Activated CD8-positive, alpha-beta T cell treated with anti-CD3 and anti-CD28 coated beads, Interleukin-2, amount 10 ng/mL, durations not matched to agents 7 days and 5 days (primary cell): ENCODE measurements around the gene BROX. TPM values are rescaled to one million over a fixed set of nuclear protein-coding genes. Genes with fewer than 3 reads are reported as not detected.

Experiments used
- ATAC-seq: fragments of 150-1000 bp; cut with Tn5 transposase; one replicate; pipeline ENCODE4 v1.10.0; 2021; ENCODE audit warnings: moderate library complexity
- CTCF ChIA-PET: fragments of 350-600 bp; sonication (Branson Sonifier 250); formaldehyde crosslinking; loops from one replicate; lab custom pipeline; 2021; ENCODE audit warnings: antibody characterized with exemption; lab: Charles Lee
- POLR2A ChIA-PET: fragments of 350-600 bp; sonication (Branson Sonifier 250); formaldehyde crosslinking; loops from one replicate; lab custom pipeline; 2021; ENCODE audit warnings: antibody characterized with exemption; lab: Charles Lee
- DNase-seq: peaks from one replicate; pipeline ENCODE4 v3.0.0-alpha.2; 2020
- H3K27ac Mint-ChIP-seq: one replicate; pipeline ENCODE4 v1.8.0; 2021; ENCODE audit warnings: mild to moderate bottlenecking, mixed read lengths
- H3K27me3 Mint-ChIP-seq: one replicate; pipeline ENCODE4 v1.8.0; 2021; ENCODE audit warnings: low read depth, mixed read lengths
- H3K36me3 Mint-ChIP-seq: one replicate; pipeline ENCODE4 v1.8.0; 2021; ENCODE audit warnings: low read depth, mixed read lengths
- H3K4me1 Mint-ChIP-seq: one replicate; pipeline ENCODE4 v1.8.0; 2021; ENCODE audit warnings: low read depth, mixed read lengths
- H3K4me3 Mint-ChIP-seq: one replicate; pipeline ENCODE4 v1.8.0; 2021; ENCODE audit warnings: mild to moderate bottlenecking, mixed read lengths
- H3K9me3 Mint-ChIP-seq: one replicate; pipeline ENCODE4 v1.8.0; 2022; ENCODE audit warnings: mixed read lengths; ENCODE audit not compliant: insufficient read depth
- total RNA-seq, 2 experiments: library from RNA; stranded (reverse); gene quantifications; one replicate each; pipeline ENCODE4 v1.2.3, GENCODE V29; 2021

Gene BROX
- total RNA-seq, 2 experiments from 2014 or later = 38.1 to 41.6 TPM

DNA sequence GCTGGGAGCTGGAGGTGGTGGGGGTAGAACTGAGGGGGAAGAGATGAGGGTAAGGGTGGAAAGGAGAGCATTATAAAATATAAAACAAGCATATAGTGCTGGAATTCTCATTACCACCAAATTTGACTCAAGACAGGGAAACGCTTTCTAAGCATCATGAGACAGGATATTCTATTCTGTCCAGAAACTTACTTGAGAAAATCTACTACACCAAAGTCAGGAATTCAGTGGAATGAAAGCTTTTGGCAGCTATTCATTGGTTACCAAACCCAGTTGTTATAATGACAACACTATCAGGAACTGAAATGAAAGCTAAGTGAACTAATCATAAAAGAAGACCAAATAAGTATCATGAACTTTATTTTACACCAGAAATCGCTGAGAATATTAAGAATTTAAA, 14.5 kb upstream of the BROX start:
- Mint-ChIP-seq H3K27ac (no peak overlapping the region), H3K4me3 (no peak overlapping the region), H3K4me1 (peaks cover 4% of the 10 kb centered on the region), H3K36me3 (peaks cover 27% of the 10 kb centered on the region), H3K27me3 (no peaks in the 10 kb centered on the region), H3K9me3 (no peaks in the 10 kb centered on the region)
- no peak for ATAC-seq
- ChIA-PET CTCF (interaction anchor here (1.4 kb wide), 1 partner anchor 18 kb away, joined by 3 read pairs; no protein-coding TSS in a partner anchor), POLR2A (interaction anchor here (0.5 kb wide), 1 partner anchor 16 kb away, joined by 4 read pairs; no protein-coding TSS in a partner anchor)
- DNase-seq = no peak

GRCh38 chr1:222702210-222702609, 10.2 kb upstream of the BROX start:
- Mint-ChIP-seq H3K27ac (no peak overlapping the region), H3K27me3 (no peaks in the 10 kb centered on the region), H3K4me1 (peaks cover 21% of the 10 kb centered on the region), H3K36me3 (peaks cover 50% of the 10 kb centered on the region), H3K9me3 (peaks cover 8% of the 10 kb centered on the region), H3K4me3 (no peak overlapping the region)
- no peak for DNase-seq
- ATAC-seq = no peak
- ChIA-PET CTCF (interaction anchor here (0.7 kb wide), 1 partner anchor 17 kb away, joined by 3 read pairs; no protein-coding TSS in a partner anchor), POLR2A (no interaction called here)

DNA sequence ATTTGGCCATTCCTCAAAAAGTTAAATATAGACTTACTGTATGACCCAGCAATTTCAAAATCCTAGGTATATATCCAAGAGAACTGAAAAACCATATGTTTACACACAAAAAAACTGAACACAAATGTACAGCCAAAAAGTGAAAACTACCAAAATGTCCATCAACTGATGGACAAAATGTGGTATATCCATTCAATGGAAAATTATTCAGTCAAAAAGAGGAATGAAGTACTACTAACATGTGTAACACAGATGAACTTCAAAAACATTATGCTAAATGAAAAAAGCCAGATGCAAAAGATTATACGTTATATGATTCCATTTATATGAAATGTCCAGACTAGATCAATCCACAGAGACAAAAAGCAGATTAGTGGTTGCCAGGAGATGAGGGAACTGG, 8.1 kb upstream of the BROX start:
- Mint-ChIP-seq H3K27me3 (no peaks in the 10 kb centered on the region), H3K27ac (no peak overlapping the region), H3K4me3 (no peak overlapping the region), H3K4me1 (peaks cover 33% of the 10 kb centered on the region), H3K36me3 (peaks cover 59% of the 10 kb centered on the region), H3K9me3 (peaks cover 8% of the 10 kb centered on the region)
- ChIA-PET CTCF (interaction anchor here (1.0 kb wide), 1 partner anchor 34 kb away, joined by 3 read pairs; no protein-coding TSS in a partner anchor), POLR2A (interaction anchor here (1.4 kb wide), 1 partner anchor 60 kb away, joined by 3 read pairs; no protein-coding TSS in a partner anchor)
- DNase-seq = no peak
- ATAC-seq = no peak

DNA sequence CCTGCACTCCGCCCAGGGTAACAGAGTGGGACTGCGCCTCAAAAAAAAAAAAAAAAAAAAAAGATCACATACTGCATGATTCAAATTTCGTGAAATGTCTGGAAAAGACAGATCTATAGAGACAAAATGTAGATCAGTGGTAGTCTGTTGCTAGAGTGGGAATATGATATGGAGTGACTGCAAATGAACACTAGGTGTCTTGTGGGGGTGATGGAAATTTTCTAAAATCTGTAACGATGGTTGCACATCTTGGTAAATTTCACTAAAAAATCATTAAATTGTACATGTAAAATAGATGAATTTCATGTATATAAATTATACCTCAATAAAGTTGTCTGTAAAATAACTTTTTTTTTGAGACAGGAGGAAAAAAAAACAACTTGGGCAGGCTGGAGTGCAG, 5.5 kb upstream of the BROX start:
- Mint-ChIP-seq H3K4me1 (peaks cover 46% of the 10 kb centered on the region), H3K4me3 (no peak overlapping the region), H3K9me3 (peaks cover 8% of the 10 kb centered on the region), H3K27me3 (no peaks in the 10 kb centered on the region), H3K36me3 (peaks cover 72% of the 10 kb centered on the region), H3K27ac (no peak overlapping the region)
- ChIA-PET POLR2A (no interaction called here), CTCF (no interaction called here)
- DNase-seq (no peak), ATAC-seq (no peak)

GRCh38 chr1:222709700-222710153, 2.6 kb upstream of the BROX start:
- Mint-ChIP-seq H3K4me1 (peaks cover 44% of the 10 kb centered on the region), H3K36me3 (peaks cover 61% of the 10 kb centered on the region), H3K27ac (peak overlapping the region; percentile 35), H3K4me3 (peak overlapping the region; percentile 98), H3K9me3 (peaks cover 8% of the 10 kb centered on the region), H3K27me3 (no peaks in the 10 kb centered on the region)
- CTCF ChIA-PET = interaction anchor here (2.5 kb wide), 1 partner anchor 55 kb away, joined by 6 read pairs; no protein-coding TSS in a partner anchor
- DNase-seq = no peak
- POLR2A ChIA-PET = interaction anchor here (1.5 kb wide), 1 partner anchor 54 kb away, joined by 3 read pairs; no protein-coding TSS in a partner anchor
- no peak for ATAC-seq

DNA sequence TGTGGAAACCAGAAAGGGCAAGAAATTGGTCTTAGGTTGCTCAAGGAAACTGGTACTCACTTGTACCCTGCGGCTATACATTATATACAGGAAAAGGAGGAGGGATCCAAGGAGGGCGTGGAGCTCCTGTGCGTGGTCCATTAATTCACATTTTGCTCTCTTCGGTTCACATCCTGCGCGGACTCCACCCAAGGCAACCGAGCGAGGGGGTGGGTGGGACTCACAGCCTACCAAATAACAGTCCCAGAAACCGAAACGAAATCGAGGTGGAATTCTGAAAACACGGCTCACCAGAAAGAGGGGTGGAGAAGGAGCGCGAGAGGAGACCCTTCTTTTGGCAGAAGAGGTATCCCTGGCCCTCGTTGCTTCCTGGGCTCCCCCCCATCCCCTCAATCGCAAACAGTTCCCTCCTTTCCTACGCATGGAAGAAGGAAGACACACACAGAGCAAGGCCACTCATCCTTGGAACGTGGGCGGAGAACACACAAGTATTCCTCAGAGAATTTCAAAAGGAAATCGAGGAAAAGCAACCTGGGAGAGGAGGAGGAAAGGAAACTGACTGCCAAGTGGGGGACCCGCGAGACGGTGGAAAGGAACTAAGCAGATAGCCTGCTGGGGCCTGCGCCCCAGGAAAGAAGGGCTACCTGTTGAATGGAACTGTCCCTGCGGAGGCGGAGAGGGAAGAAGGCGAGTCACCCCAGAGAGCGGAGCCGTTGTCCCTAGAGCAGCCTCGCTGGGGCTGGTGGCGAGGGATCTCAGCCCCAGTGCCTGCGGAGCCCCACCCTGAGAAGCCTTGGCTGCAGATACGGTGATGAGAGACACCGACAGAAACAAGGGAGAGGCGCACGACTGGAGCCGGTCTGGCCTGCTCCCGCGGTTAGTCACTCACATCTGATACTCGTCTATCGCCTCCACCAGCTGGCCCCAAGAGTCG, 778 bp upstream of the BROX start:
- ATAC-seq = peak; percentile 40
- peak; percentile 81 for DNase-seq
- Mint-ChIP-seq H3K36me3 (peaks cover 59% of the 10 kb centered on the region), H3K27me3 (no peaks in the 10 kb centered on the region), H3K27ac (peak overlapping the region; percentile 100), H3K9me3 (no peaks in the 10 kb centered on the region), H3K4me3 (peak overlapping the region; percentile 98), H3K4me1 (peaks cover 38% of the 10 kb centered on the region)
- CTCF ChIA-PET = interaction anchor here (1.0 to 2.5 kb wide), 3 partner anchors 10 to 58 kb away, joined by 3 to 21 read pairs (median 6); no protein-coding TSS in a partner anchor
- POLR2A ChIA-PET = interaction anchor here (0.6 to 2.4 kb wide), 9 partner anchors 11 to 1779 kb away, joined by 3 to 47 read pairs (median 5); no protein-coding TSS in a partner anchor

- H3K27ac Mint-ChIP-seq = peak overlapping the region; percentile 100
- peak; percentile 74 for ATAC-seq
- peaks cover 60% of the 10 kb centered on the region for H3K36me3 Mint-ChIP-seq
- ChIA-PET POLR2A (interaction anchor here (0.6 to 2.4 kb wide), 20 partner anchors 8 to 1012 kb away, joined by 3 to 47 read pairs (median 5); partner anchors contain the start of gene TAF1A), CTCF (interaction anchor here (0.6 to 1.7 kb wide), 13 partner anchors 13 to 430 kb away, joined by 3 to 21 read pairs (median 3); no protein-coding TSS in a partner anchor)
- no peaks in the 10 kb centered on the region for H3K9me3 Mint-ChIP-seq
- H3K4me3 Mint-ChIP-seq = peak overlapping the region; percentile 98
- peak; percentile 93 for DNase-seq
- peaks cover 39% of the 10 kb centered on the region for H3K4me1 Mint-ChIP-seq
- no peaks in the 10 kb centered on the region for H3K27me3 Mint-ChIP-seq
Observed at GRCh38 chr1:222713091-222713961, 962 bp downstream of the BROX start.

- peaks cover 17% of the 10 kb centered on the region for H3K4me1 Mint-ChIP-seq
- ChIA-PET POLR2A (no interaction called here), CTCF (no interaction called here)
- H3K9me3 Mint-ChIP-seq = no peaks in the 10 kb centered on the region
- ATAC-seq (no peak), DNase-seq (no peak)
- peaks cover 53% of the 10 kb centered on the region for H3K36me3 Mint-ChIP-seq
- H3K27me3 Mint-ChIP-seq = no peaks in the 10 kb centered on the region
- H3K27ac Mint-ChIP-seq = no peak overlapping the region
- H3K4me3 Mint-ChIP-seq = no peak overlapping the region
Observed at GRCh38 chr1:222716393-222716792, 4.0 kb downstream of the BROX start.

GRCh38 chr1:222728746-222729145, 16.4 kb downstream of the BROX start:
- peaks cover 67% of the 10 kb centered on the region for H3K36me3 Mint-ChIP-seq
- H3K4me3 Mint-ChIP-seq = no peak overlapping the region
- POLR2A ChIA-PET = no interaction called here
- H3K9me3 Mint-ChIP-seq = no peaks in the 10 kb centered on the region
- H3K27me3 Mint-ChIP-seq = no peaks in the 10 kb centered on the region
- ATAC-seq (no peak), DNase-seq (no peak)
- no peak overlapping the region for H3K27ac Mint-ChIP-seq
- H3K4me1 Mint-ChIP-seq = peaks cover 20% of the 10 kb centered on the region
- CTCF ChIA-PET = interaction anchor here (1.2 kb wide), 1 partner anchor 10 kb away, joined by 3 read pairs; no protein-coding TSS in a partner anchor

DNA sequence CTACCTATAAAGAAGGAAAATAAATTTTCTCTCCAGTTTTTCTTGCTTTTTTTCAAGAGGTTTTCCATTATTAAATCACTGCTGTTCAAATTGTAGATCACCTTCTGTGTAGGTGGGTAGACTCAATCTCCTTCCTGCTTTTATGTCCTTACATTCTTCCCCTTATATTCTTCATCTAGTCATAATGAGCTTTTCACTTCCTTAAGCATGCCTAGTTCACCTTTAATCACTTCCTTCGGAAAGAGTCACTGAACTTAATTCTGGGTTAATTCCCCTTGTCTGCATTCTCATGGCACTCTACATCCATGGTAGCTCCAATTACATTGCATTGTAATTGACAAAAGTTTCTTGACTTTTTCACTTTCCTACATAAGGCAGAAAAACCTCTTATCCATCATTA, 18.5 kb downstream of the BROX start:
- peaks cover 64% of the 10 kb centered on the region for H3K36me3 Mint-ChIP-seq
- no peaks in the 10 kb centered on the region for H3K9me3 Mint-ChIP-seq
- no peak overlapping the region for H3K4me3 Mint-ChIP-seq
- no peak overlapping the region for H3K27ac Mint-ChIP-seq
- H3K4me1 Mint-ChIP-seq = peaks cover 20% of the 10 kb centered on the region
- ChIA-PET CTCF (interaction anchor here (1.5 to 1.8 kb wide), 2 partner anchors 13 to 357 kb away, joined by 4 to 6 read pairs; no protein-coding TSS in a partner anchor), POLR2A (interaction anchor here (0.7 to 0.9 kb wide), 2 partner anchors 28 to 87 kb away, joined by 3 read pairs; no protein-coding TSS in a partner anchor)
- no peaks in the 10 kb centered on the region for H3K27me3 Mint-ChIP-seq
- ATAC-seq = no peak
- DNase-seq = no peak
